A172 (cell line): Measurements from ENCODE around the gene RHCE. TPM values are rescaled to one million over a fixed set of nuclear protein-coding genes. Genes with fewer than 3 reads are reported as not detected.
"Not testable (repeated sequence)": the region's sequence is repeated elsewhere in the genome, so short reads cannot be mapped to it uniquely, and the experiment has no call there.

Source experiments
- DNase-seq: peaks from one replicate; pipeline ENCODE4 v3.0.0-alpha.2; 2015; ENCODE audit warnings: low spot score
- total RNA-seq: library from RNA; depleted of rRNA; stranded (reverse); fragments of >200 nt; shearing (Covaris generic); gene quantifications from 2 replicates; pipeline ENCODE4 v1.2.3, GENCODE V29; 2014; rRNA removed

The RHCE gene
- total RNA-seq, 1 experiment from 2014 or later, result not detected

- no peak for DNase-seq
These were observed 77.8 kb downstream of the RHCE start for GRCh38 chr1:25342846-25343245.

GRCh38 chr1:25341746-25342145 is 78.9 kb downstream of the RHCE start:
- DNase-seq, result no peak

- DNase-seq, result no peak
These were observed 81.6 kb downstream of the RHCE start for GRCh38 chr1:25338986-25339385.

- DNase-seq, result peak; percentile 55
These were observed 82.2 kb downstream of the RHCE start, which contains the start of gene TMEM50A for GRCh38 chr1:25338188-25338981. TSS of gene TMEM50A (plus strand) at chr1:25338334. CDS start at chr1:25340487, 2,153 bp downstream.

- not testable (repeated sequence) for DNase-seq
These were observed 83.0 kb downstream of the RHCE start for GRCh38 chr1:25337483-25338187.

- DNase-seq, result not testable (repeated sequence)
These were observed 83.7 kb downstream of the RHCE start for GRCh38 chr1:25336922-25337354.

- peak; percentile 47 for DNase-seq
These were observed 90.7 kb downstream of the RHCE start for GRCh38 chr1:25329950-25330349.

- not testable (repeated sequence) for DNase-seq
These were observed 91.3 kb downstream of the RHCE start for GRCh38 chr1:25329336-25329735.

- DNase-seq, result not testable (repeated sequence)
These were observed 91.8 kb downstream of the RHCE start for GRCh38 chr1:25328791-25329185.

- not testable (repeated sequence) for DNase-seq
These were observed 92.5 kb downstream of the RHCE start for GRCh38 chr1:25327864-25328790.

GRCh38 chr1:25324407-25324806 is 96.2 kb downstream of the RHCE start:
- not testable (repeated sequence) for DNase-seq

GRCh38 chr1:25322127-25322526 is 98.5 kb downstream of the RHCE start:
- not testable (repeated sequence) for DNase-seq

GRCh38 chr1:25320314-25320938 is 100.2 kb downstream of the RHCE start:
- peak; percentile 83 for DNase-seq

- DNase-seq, result not testable (repeated sequence)
These were observed 107.7 kb downstream of the RHCE start for GRCh38 chr1:25312806-25313470.

Other genes starting within 250 kb of the RHCE start
- 59.0 and 85.0 TPM in 2 replicates for gene SYF2, start 188.3 kb downstream of the RHCE start, total RNA-seq
- gene RSRP1, start 173.4 kb downstream of the RHCE start, total RNA-seq, result 22.4 and 29.8 TPM in 2 replicates
- gene RHD, start 148.3 kb downstream of the RHCE start, total RNA-seq, result not detected in 2 replicates
- gene TMEM50A, start 82.5 kb downstream of the RHCE start, total RNA-seq, result 70.5 and 78.7 TPM in 2 replicates
- gene MACO1, start 10.1 kb upstream of the RHCE start, total RNA-seq, result 12.4 and 12.6 TPM in 2 replicates
- gene LDLRAP1, start 122.8 kb upstream of the RHCE start, total RNA-seq, result 8.0 and 12.7 TPM in 2 replicates
- 0.67 and 1.5 TPM in 2 replicates for gene MAN1C1, start 196.0 kb upstream of the RHCE start, total RNA-seq